ENCODE measurements around the gene PCK1. TPM values are rescaled to one million over a fixed set of nuclear protein-coding genes. Genes with fewer than 3 reads are reported as not detected.

Gene PCK1
- polyA plus RNA-seq, 1 experiment: not detected

DNA sequence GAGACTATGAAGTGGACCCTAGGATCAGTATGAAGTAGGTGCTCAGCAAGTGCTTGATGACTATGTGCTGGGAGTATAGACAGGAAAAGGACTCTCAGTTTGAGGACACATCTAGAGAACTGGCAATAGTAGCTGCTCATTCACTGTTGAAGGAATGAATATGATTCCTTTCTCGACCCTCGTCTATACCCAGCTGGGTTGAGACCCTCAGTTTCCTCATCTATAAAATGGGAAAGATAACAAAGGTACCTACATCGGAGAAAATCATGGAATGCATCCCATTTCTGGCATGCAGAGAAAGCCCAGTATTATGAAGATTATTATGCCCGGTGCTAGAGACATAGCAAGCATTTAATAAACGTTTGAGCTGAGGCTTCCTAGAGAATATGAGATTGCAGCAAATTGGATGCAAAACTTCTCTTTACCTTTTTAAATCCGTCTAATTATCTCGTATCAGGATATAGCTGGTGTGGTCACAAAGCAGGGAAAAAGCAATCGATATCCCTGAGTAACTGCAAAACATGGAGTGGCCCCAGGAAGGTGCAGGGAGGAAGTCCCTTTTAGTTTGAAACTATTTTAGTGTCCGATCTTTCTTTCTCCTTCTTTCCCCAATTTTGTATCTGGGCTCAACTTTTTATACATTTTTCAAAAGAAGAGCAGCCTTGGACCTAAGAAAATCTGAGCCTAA, 2.8 kb upstream of the PCK1 start:
- no peak overlapping the region for H3K4me3 ChIP-seq (ENCODE audit: low read depth, low read length)
- no peak for DNase-seq (ENCODE audit: low read depth)
- CTCF ChIA-PET: interaction anchor here (0.6 kb wide), 1 partner anchor 85 kb away, joined by 3 read pairs; no protein-coding TSS in a partner anchor
- POLR2A ChIA-PET: no interaction called here
- peaks cover 4% of the 10 kb centered on the region for H3K27me3 ChIP-seq (ENCODE audit: control insufficient read depth, insufficient read depth, low read length)
- no peaks in the 10 kb centered on the region for H3K36me3 ChIP-seq (ENCODE audit: control insufficient read depth, insufficient read depth, low read length)
- TF ChIP-seq, protein P1, sequence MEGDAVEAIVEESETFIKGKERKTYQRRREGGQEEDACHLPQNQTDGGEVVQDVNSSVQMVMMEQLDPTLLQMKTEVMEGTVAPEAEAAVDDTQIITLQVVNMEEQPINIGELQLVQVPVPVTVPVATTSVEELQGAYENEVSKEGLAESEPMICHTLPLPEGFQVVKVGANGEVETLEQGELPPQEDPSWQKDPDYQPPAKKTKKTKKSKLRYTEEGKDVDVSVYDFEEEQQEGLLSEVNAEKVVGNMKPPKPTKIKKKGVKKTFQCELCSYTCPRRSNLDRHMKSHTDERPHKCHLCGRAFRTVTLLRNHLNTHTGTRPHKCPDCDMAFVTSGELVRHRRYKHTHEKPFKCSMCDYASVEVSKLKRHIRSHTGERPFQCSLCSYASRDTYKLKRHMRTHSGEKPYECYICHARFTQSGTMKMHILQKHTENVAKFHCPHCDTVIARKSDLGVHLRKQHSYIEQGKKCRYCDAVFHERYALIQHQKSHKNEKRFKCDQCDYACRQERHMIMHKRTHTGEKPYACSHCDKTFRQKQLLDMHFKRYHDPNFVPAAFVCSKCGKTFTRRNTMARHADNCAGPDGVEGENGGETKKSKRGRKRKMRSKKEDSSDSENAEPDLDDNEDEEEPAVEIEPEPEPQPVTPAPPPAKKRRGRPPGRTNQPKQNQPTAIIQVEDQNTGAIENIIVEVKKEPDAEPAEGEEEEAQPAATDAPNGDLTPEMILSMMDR (IDR thresholded peaks at IDR 0.05; ENCODE audit: insufficient read depth, low read depth, low read length): no peak

DNA sequence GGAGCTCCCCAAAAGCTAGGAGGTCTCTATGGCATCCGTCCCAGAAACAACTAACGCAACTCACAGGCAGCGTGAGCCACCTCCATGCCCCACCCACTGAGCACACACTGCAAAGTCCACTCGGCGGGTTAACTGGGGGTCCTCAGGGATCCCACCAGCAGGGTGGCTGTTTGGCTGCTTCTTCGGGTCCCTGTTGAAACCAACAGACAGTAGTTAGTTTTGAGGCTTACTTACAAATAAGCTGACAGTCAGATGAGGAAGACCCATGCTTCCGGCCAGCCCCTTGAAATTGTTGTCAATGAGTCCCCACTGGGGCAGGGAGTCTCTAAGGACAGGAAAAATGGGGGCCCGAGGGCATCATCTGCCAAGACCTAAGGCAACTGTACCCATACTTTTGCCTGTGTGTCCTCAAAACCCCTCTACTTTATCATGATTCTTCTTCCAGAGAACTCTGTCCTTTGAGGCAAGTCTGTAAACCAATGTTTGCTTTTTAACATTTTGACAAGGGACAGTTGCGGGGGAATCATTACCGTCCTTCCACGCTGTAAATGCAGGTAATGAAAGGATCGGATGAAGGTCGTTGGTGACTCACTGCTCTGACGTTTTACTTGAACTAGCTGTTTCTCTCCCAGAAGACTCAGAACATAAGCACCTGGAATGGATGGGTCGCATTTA, 2.2 kb upstream of the PCK1 start:
- ChIA-PET CTCF (no interaction called here), POLR2A (no interaction called here)
- TF ChIP-seq, protein P1 (IDR thresholded peaks at IDR 0.05; ENCODE audit: insufficient read depth, low read depth, low read length): no peak
- H3K36me3 ChIP-seq (ENCODE audit: control insufficient read depth, insufficient read depth, low read length): no peaks in the 10 kb centered on the region
- no peak overlapping the region for H3K4me3 ChIP-seq (ENCODE audit: low read depth, low read length)
- H3K27me3 ChIP-seq (ENCODE audit: control insufficient read depth, insufficient read depth, low read length): peaks cover 4% of the 10 kb centered on the region
- DNase-seq (ENCODE audit: low read depth): no peak

DNA sequence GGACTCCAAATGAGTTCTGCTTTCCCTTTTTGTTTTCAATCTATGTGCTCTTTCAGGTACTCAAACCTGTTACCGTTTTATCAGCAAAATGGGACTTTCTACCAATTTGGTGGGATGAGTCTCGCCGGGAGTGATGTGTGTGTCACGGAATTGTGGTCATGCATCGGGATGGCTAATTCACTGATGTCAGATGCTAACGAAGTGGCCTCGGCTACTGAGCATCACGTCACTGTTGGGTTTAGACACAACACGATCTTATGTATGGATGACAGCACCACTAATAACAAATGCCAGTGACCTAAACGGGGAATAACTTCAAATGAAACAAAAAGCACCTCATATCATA, 1.6 kb upstream of the PCK1 start:
- Histone ChIP-seq H3K27me3 (ENCODE audit: control insufficient read depth, insufficient read depth, low read length) (peaks cover 3% of the 10 kb centered on the region), H3K4me3 (ENCODE audit: low read depth, low read length) (no peak overlapping the region), H3K36me3 (ENCODE audit: control insufficient read depth, insufficient read depth, low read length) (no peaks in the 10 kb centered on the region)
- ChIA-PET CTCF (no interaction called here), POLR2A (no interaction called here)
- TF ChIP-seq, protein P1 (IDR thresholded peaks at IDR 0.05; ENCODE audit: insufficient read depth, low read depth, low read length): no peak
- no peak for DNase-seq (ENCODE audit: low read depth)

DNA sequence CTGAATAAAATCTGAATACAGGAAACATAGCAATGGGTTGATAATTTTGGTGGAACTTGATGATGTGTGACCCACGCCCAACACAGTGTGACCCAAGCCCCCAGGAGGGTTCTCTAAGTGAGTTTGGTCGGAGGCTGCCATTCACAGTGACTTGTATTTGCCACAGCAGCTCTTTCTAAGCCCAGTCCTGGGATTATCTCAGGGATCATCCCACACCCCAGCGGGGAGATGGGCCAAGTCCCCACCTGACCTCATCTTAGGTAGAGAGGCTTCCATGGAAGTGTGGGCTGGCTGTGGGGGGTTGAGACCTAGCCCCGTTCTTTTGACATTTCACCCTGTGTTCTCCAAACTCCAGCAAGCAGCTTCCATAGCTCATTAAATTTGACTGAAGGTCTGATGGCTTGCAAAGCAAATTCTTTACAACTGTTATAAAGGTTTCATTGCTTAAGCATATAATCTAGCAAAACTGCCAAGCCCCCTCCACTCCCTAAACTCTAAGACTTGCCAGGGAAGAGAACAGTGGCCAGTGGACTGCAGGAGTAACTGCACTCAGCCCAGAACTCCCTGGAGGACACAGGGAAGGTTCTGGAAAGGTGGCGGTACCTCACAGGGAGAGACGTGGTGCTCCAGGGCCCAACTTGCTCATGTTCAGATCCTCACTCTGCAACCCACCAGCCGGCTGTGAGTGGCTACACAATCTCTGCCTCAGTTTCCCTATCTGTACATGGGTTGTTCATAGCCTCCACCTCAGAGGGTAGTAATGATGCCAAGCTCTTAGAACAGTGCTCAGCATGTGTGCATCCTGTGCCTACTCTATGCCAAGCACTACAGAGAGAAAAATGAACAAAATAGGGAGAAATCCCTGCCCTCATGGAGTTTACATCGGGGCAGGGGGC, 1.0 kb upstream of the PCK1 start:
- Histone ChIP-seq H3K4me3 (ENCODE audit: low read depth, low read length) (no peak overlapping the region), H3K27me3 (ENCODE audit: control insufficient read depth, insufficient read depth, low read length) (peaks cover 2% of the 10 kb centered on the region), H3K36me3 (ENCODE audit: control insufficient read depth, insufficient read depth, low read length) (no peaks in the 10 kb centered on the region)
- ChIA-PET CTCF (interaction anchor here (0.9 kb wide), 1 partner anchor 37 kb away, joined by 3 read pairs; no protein-coding TSS in a partner anchor), POLR2A (no interaction called here)
- DNase-seq (ENCODE audit: low read depth): no peak
- TF ChIP-seq, protein P1 (IDR thresholded peaks at IDR 0.05; ENCODE audit: insufficient read depth, low read depth, low read length): no peak

Measured in BJ (cell line).